AML-193 (cell line): Measurements from ENCODE around the gene WDR45.

Source experiments
- DNase-seq, 2 experiments: peaks; one replicate each; lab custom pipeline; 2025; lab: John Stamatoyannopoulos, UW

WDR45 gene

GRCh38 chrX:49073601-49074575 lies 5.8 kb downstream of the WDR45 start, which contains the start of gene PRAF2:
Gene PRAF2, minus strand, starts transcription at chrX:49074002. Its CDS starts 15 bp downstream, at chrX:49073987.
- DNase-seq: no peak

- DNase-seq: no peak
These were observed 7.0 kb downstream of the WDR45 start for GRCh38 chrX:49072712-49073095.

- no peak for DNase-seq
These were observed 7.6 kb downstream of the WDR45 start for GRCh38 chrX:49071877-49072711.

GRCh38 chrX:49070988-49071387 lies 8.7 kb downstream of the WDR45 start:
- no peak for DNase-seq

DNA sequence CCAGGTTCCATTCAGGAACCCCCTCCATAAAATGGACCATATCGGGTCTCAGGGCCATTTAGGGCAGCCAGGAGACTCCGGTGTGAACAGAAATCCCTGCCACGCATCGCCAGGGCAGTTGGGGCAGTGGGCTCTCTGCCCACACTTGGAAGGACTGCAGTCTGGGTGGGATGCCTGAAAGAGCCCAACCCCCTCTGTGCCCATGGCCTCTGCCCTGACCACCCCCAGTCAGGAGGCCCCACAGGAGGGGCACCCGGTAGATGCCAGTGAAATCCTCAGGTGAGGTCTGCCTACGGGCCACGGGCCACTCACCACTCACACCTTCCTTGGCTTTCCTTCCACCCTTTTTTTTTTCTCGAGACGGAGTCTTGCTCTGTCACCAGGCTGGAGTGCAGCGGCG lies 10.6 kb downstream of the WDR45 start:
- DNase-seq: no peak

DNA sequence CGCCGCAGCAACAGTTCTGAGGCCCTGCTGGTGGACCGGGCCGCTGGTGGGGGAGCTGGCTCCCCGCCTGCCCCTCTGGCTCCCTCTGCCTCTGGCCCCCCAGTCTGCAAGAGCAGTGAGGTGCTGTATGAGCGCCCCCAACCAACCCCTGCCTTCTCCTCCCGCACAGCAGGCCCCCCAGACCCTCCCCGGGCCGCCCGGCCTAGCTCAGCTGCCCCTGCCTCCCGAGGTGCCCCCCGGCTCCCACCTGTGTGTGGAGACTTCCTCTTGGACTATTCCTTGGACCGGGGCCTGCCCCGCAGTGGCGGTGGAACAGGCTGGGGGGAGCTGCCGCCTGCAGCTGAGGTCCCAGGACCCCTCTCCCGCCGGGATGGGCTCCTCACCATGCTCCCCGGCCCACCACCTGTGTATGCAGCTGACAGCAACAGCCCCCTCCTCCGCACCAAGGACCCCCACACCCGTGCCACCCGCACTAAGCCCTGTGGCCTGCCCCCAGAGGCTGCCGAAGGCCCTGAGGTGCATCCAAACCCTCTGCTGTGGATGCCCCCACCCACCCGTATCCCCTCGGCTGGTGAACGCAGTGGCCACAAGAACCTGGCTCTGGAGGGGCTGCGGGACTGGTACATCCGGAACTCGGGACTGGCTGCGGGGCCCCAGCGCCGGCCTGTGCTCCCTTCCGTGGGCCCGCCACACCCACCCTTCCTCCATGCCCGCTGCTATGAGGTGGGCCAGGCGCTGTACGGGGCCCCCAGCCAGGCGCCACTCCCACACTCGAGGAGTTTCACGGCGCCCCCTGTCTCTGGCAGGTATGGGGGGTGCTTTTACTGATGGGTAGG lies 12.2 kb downstream of the WDR45 start:
- DNase-seq: no peak

GRCh38 chrX:49066690-49067089 lies 13.0 kb downstream of the WDR45 start:
- no peak for DNase-seq

GRCh38 chrX:49066278-49066677 lies 13.4 kb downstream of the WDR45 start:
- DNase-seq: no peak

- no peak for DNase-seq
These were observed 15.0 kb downstream of the WDR45 start for GRCh38 chrX:49064735-49065134.

- DNase-seq: no peak
These were observed 15.4 kb downstream of the WDR45 start for GRCh38 chrX:49064303-49064702.

GRCh38 chrX:49063715-49064114 lies 16.0 kb downstream of the WDR45 start:
- DNase-seq: no peak

- no peak for DNase-seq
These were observed 17.8 kb downstream of the WDR45 start for GRCh38 chrX:49061916-49062315.

- DNase-seq: no peak
These were observed 18.2 kb downstream of the WDR45 start for GRCh38 chrX:49061490-49061889.

GRCh38 chrX:49060914-49061313 lies 18.8 kb downstream of the WDR45 start:
- no peak for DNase-seq

- DNase-seq: no peak
These were observed 20.0 kb downstream of the WDR45 start for GRCh38 chrX:49059681-49060085.

DNA sequence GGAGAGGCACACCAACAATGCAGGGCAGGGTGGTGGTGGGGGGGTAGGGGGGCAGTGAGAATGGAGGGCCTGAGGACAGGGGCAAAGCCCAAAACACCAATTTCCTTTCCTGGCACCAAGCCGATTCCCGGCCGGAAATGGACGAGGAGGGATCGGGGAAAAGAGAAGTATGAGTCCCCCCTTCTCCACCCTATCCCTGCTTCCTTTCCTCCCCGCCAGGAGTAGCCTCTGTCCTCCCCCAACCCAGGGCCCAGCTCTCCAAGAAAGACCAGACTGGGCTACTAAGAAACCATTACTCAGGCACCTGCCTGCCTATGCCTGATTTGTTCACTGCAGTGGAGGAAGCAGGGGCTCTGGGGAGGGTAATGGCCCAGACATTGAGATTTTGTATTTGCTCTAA lies 20.5 kb downstream of the WDR45 start:
- DNase-seq: no peak

GRCh38 chrX:49058794-49059193 lies 20.9 kb downstream of the WDR45 start, which contains the start of gene CCDC120:
Gene CCDC120, plus strand, starts transcription at chrX:49058999. Its CDS starts 3,043 bp downstream, at chrX:49062042.
- DNase-seq: no peak

DNA sequence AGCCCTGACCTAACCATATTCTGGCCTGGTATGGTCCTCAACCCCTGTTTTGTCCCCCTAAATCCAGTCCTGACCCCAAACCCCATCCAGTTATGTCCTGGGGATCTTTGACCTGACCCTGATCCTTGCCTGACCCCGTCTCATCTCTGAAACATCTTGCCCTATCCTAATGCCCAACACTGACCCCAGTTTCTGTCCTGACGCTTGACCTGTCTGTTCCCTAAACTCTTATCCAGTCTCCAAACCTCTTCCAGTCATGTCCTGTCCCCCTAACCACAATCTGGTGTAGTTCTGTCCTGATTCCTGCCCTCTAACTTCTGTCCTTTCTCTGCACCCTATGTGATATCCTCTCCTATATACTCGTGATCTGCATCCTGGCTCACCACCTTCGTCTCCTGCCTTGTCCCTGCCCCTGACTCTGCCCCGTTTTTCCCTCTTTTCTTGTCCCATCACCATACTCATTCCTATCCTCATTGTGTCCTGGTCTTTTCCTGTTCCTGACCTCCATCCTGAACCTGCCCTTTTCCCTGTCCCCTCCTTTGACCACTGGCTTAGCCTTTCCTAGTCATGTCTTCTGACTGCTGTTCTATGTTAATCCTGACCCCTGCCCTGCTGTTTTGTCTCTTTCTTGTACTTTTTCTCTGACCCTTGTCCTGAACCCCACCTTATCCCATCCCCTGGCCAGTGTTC lies 25.5 kb downstream of the WDR45 start:
- no peak for DNase-seq

- no peak for DNase-seq
These were observed 26.2 kb downstream of the WDR45 start for GRCh38 chrX:49053223-49054072.

DNA sequence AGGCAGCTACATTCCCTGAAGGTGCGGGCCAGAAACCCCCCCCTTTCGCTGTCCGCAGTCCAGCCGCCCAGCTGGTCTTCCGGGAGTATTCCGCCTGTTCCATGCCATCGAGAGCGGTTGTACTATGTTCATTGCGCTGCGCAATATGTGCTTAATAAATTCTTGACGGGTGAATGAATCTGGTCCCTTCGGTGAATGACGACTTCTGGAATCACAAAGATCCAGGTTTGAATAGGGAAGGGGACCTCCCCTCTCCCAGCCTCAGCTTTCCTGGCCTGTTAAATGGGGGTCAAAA lies 35.8 kb downstream of the WDR45 start:
- DNase-seq: no peak
